CD4-positive, alpha-beta T cell treated with Interleukin-17A for 1 hour (primary cell): ENCODE data around the gene CFAP74.
A peak's percentile ranks its signal among the peaks of the same experiment; 100 is the strongest.
"Not testable (repeated sequence)": the region's sequence is repeated elsewhere in the genome, so short reads cannot be mapped to it uniquely, and the experiment has no call there.

Experiments used
- DNase-seq: peaks from one replicate; pipeline ENCODE4 v3.0.0-alpha.2; 2020

Gene CFAP74

GRCh38 chr1:1946540-1946939 is 57.0 kb downstream of the CFAP74 start:
- DNase-seq: no peak

GRCh38 chr1:1945782-1946393 is 57.7 kb downstream of the CFAP74 start:
- no peak for DNase-seq

GRCh38 chr1:1943834-1944570 is 59.6 kb downstream of the CFAP74 start:
- DNase-seq: peak; percentile 43

GRCh38 chr1:1942753-1943656 is 60.6 kb downstream of the CFAP74 start:
- DNase-seq: no peak

- DNase-seq: no peak
Observed at GRCh38 chr1:1941868-1942752, 61.5 kb downstream of the CFAP74 start.

- DNase-seq: no peak
Observed at GRCh38 chr1:1941211-1941841, 62.3 kb downstream of the CFAP74 start.

GRCh38 chr1:1940123-1940425 is 63.5 kb downstream of the CFAP74 start:
- DNase-seq: no peak

- DNase-seq: no peak
Observed at GRCh38 chr1:1939296-1940122, 64.1 kb downstream of the CFAP74 start.

GRCh38 chr1:1938613-1939295 is 64.8 kb downstream of the CFAP74 start:
- DNase-seq: no peak

GRCh38 chr1:1938276-1938573 is 65.4 kb downstream of the CFAP74 start:
- DNase-seq: no peak

GRCh38 chr1:1937549-1938275 is 65.9 kb downstream of the CFAP74 start:
- DNase-seq: no peak

GRCh38 chr1:1937061-1937460 is 66.5 kb downstream of the CFAP74 start:
- DNase-seq: no peak

- not testable (repeated sequence) for DNase-seq
Observed at GRCh38 chr1:1934848-1935247, 68.7 kb downstream of the CFAP74 start.

- DNase-seq: no peak
Observed at GRCh38 chr1:1929639-1930545, 73.7 kb downstream of the CFAP74 start.

GRCh38 chr1:1929102-1929638 is 74.4 kb downstream of the CFAP74 start:
- no peak for DNase-seq

GRCh38 chr1:1928231-1929101 is 75.1 kb downstream of the CFAP74 start:
- DNase-seq: no peak

GRCh38 chr1:1927751-1928150 is 75.8 kb downstream of the CFAP74 start:
- no peak for DNase-seq
